Naive B cell (primary cell): ENCODE data around the gene MYO3B. TPM values are rescaled to one million over a fixed set of nuclear protein-coding genes. Genes with fewer than 3 reads are reported as not detected.
"Not testable (repeated sequence)": the region's sequence is repeated elsewhere in the genome, so short reads cannot be mapped to it uniquely, and the experiment has no call there.

Experiments used
- ATAC-seq, 2 donors: fragments of 150-1000 bp; cut with Tn5 transposase; 2 replicates each; pipeline ENCODE4 v1.10.0; 2021; ENCODE audit warnings: low read depth in 2 of 2, mild to moderate bottlenecking in 2 of 2, moderate library complexity in 2 of 2
- DNase-seq: peaks from one replicate; pipeline ENCODE4 v3.0.0; 2022
- H3K27ac Mint-ChIP-seq, 6 donors: one replicate each; pipeline ENCODE4 v1.8.0; 2020 to 2022; ENCODE audit warnings: mild to moderate bottlenecking in 6 of 6, mixed read lengths in 6 of 6, moderate library complexity in 5 of 6, inconsistent platforms in 2 of 6
- H3K27me3 Mint-ChIP-seq, 3 donors: one replicate each; pipeline ENCODE4 v1.8.0; 2021 to 2022; ENCODE audit warnings: mixed read lengths in 3 of 3, mild to moderate bottlenecking in 1 of 3
- H3K36me3 Mint-ChIP-seq, 2 donors: one replicate each; pipeline ENCODE4 v1.8.0; 2020 to 2022; ENCODE audit warnings: mixed read lengths in 2 of 2, inconsistent platforms in 1 of 2, mild to moderate bottlenecking in 1 of 2
- H3K4me1 Mint-ChIP-seq, 3 donors: one replicate each; pipeline ENCODE4 v1.8.0; 2020 to 2022; ENCODE audit warnings: mixed read lengths in 3 of 3, inconsistent platforms in 1 of 3, mild to moderate bottlenecking in 1 of 3, moderate library complexity in 1 of 3
- H3K4me3 Mint-ChIP-seq, 8 donors: one replicate each; pipeline ENCODE4 v1.8.0; 2020 to 2022; ENCODE audit warnings: mild to moderate bottlenecking in 8 of 8, mixed read lengths in 8 of 8, moderate library complexity in 8 of 8, inconsistent platforms in 2 of 8
- H3K9me3 Mint-ChIP-seq, 7 donors: one replicate each; pipeline ENCODE4 v1.8.0; 2020 to 2022; ENCODE audit warnings: mixed read lengths in 7 of 7, mild to moderate bottlenecking in 5 of 7, inconsistent platforms in 2 of 7, moderate library complexity in 1 of 7
- polyA plus RNA-seq, 6 donors: library from polyadenylated mRNA; unstranded; fragments of 300-500 nt; fragmentation: Illumina TruSeq; gene quantifications; one replicate each; pipeline ENCODE4 v1.2.3, GENCODE V29; 2021; ENCODE audit warnings: low read depth in 6 of 6

The MYO3B gene
- polyA plus RNA-seq, 6 donors from 2014 or later = not detected

DNA sequence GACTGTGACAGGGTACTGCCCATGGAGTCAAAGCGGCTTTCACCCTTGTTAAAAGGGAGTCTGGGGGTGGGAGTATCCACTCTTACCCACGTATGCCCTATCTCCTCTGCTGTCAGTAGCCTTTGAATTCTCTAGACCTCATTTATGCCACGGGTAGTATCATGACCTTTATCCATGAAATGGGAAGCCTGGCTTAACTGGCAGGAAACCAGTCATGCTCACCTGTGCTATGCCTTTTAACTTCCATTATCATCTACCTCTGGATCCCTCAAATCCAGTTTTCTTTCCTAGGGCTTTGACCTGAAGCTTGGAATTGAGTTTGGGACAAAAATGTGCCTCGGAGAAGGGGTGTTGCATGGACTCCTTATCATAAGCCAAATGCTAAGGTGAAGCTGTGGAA, 30.0 kb downstream of the MYO3B start:
- Mint-ChIP-seq H3K27me3 (peaks cover 0 to 14% (median 9%) of the 10 kb centered on the region in 3 donors), H3K27ac (no peak overlapping the region), H3K9me3 (peaks cover 4 to 28% (median 13%) of the 10 kb centered on the region in 7 donors), H3K36me3 (no peaks in the 10 kb centered on the region), H3K4me1 (peaks cover under 1 to 1% (median under 1%) of the 10 kb centered on the region in 3 donors), H3K4me3 (no peak overlapping the region)
- DNase-seq (no peak), ATAC-seq (no peak)

GRCh38 chr2:170208967-170209366, 31.0 kb downstream of the MYO3B start:
- Mint-ChIP-seq H3K4me3 (no peak overlapping the region), H3K4me1 (peaks cover 4 to 6% (median 5%) of the 10 kb centered on the region in 3 donors)
- no peak for DNase-seq

GRCh38 chr2:170212625-170213280, 34.8 kb downstream of the MYO3B start:
- H3K27ac Mint-ChIP-seq = no peak overlapping the region
- ATAC-seq = no peak
- peak overlapping the region in 1 of 8 donors; percentile 33 for H3K4me3 Mint-ChIP-seq

More at GRCh38 chr2:170208967-170209366, 31.0 kb downstream of the MYO3B start:
- Mint-ChIP-seq H3K9me3 (peaks cover 4 to 28% (median 13%) of the 10 kb centered on the region in 7 donors), H3K36me3 (no peaks in the 10 kb centered on the region), H3K27ac (no peak overlapping the region), H3K27me3 (peaks cover 0 to 18% (median 9%) of the 10 kb centered on the region in 3 donors)
- no peak for ATAC-seq

DNA sequence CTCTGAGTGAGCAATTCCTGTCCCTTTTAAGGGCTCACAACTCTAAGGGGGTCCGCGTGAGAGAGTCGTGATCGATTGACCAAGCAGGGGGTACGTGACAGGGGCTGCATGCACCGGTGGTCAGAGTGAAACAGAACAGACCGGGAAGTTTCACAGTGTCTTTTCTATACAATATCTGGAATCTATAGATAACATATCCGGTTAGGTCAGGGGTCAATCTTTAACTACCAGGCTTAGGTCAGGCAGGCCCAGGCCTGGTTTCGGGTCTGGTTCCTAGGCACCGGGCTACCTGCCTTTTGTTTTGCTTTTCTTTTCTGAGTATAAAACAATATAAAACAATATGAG, 35.3 kb downstream of the MYO3B start:
- Mint-ChIP-seq H3K4me3 (peak overlapping the region in 1 of 8 donors; percentile 33), H3K9me3 (peaks cover 3 to 19% (median 9%) of the 10 kb centered on the region in 7 donors)
- not testable (repeated sequence) for H3K27ac Mint-ChIP-seq, H3K27me3 Mint-ChIP-seq, H3K4me1 Mint-ChIP-seq, ATAC-seq, DNase-seq, H3K36me3 Mint-ChIP-seq

More at GRCh38 chr2:170212625-170213280, 34.8 kb downstream of the MYO3B start:
- H3K9me3 Mint-ChIP-seq = peaks cover 3 to 19% (median 11%) of the 10 kb centered on the region in 7 donors
- no peaks in the 10 kb centered on the region for H3K36me3 Mint-ChIP-seq
- peaks cover 4 to 6% (median 5%) of the 10 kb centered on the region in 3 donors for H3K4me1 Mint-ChIP-seq
- no peak for DNase-seq
- H3K27me3 Mint-ChIP-seq = peaks cover 0 to 5% (median 0%) of the 10 kb centered on the region in 3 donors

- no peak overlapping the region for H3K4me3 Mint-ChIP-seq
- H3K27ac Mint-ChIP-seq = no peak overlapping the region
- H3K27me3 Mint-ChIP-seq = peaks cover 0 to 5% (median 0%) of the 10 kb centered on the region in 3 donors
- H3K4me1 Mint-ChIP-seq = peaks cover 4 to 6% (median 5%) of the 10 kb centered on the region in 3 donors
- no peak for DNase-seq
- H3K9me3 Mint-ChIP-seq = peaks cover 3 to 19% (median 9%) of the 10 kb centered on the region in 7 donors
- no peak for ATAC-seq
- H3K36me3 Mint-ChIP-seq = no peaks in the 10 kb centered on the region
These were observed 35.7 kb downstream of the MYO3B start for GRCh38 chr2:170213651-170214050.

DNA sequence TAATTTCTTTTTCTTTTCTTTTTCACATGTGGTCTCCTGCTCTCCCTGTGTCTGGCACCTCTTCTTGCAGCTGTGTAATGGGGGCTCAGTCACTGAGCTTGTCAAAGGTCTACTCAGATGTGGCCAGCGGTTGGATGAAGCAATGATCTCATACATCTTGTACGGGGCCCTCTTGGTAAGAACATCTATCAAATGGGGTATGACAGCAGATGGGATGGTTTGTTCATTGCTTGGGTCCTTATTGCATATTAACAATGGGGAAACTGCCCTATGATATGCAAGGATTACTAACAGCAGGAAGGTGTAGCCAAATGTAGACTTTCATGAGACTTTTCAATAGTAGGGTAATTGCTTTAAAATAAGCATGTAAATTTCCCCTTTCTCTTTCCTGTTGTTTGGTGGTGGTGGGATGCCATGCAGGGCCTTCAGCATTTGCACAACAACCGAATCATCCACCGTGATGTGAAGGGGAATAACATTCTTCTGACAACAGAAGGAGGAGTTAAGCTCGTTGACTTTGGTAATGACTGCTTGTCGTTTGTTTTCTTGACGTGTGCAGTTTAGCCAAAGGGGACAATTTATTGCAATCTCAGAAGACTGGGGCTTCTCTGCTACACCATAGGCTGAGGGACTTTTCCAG, 36.5 kb downstream of the MYO3B start:
- Mint-ChIP-seq H3K4me1 (peaks cover 4 to 6% (median 5%) of the 10 kb centered on the region in 3 donors), H3K4me3 (no peak overlapping the region), H3K27me3 (peaks cover 0 to 5% (median 0%) of the 10 kb centered on the region in 3 donors), H3K9me3 (peaks cover 3 to 17% (median 9%) of the 10 kb centered on the region in 7 donors), H3K27ac (no peak overlapping the region), H3K36me3 (no peaks in the 10 kb centered on the region)
- ATAC-seq = no peak
- DNase-seq = no peak

GRCh38 chr2:170215021-170215420, 37.1 kb downstream of the MYO3B start:
- Mint-ChIP-seq H3K27me3 (peaks cover 0 to 5% (median 0%) of the 10 kb centered on the region in 3 donors), H3K27ac (no peak overlapping the region), H3K4me3 (no peak overlapping the region), H3K36me3 (no peaks in the 10 kb centered on the region), H3K9me3 (peaks cover 3 to 15% (median 9%) of the 10 kb centered on the region in 7 donors), H3K4me1 (peaks cover 4 to 6% (median 5%) of the 10 kb centered on the region in 3 donors)
- DNase-seq (no peak), ATAC-seq (no peak)

DNA sequence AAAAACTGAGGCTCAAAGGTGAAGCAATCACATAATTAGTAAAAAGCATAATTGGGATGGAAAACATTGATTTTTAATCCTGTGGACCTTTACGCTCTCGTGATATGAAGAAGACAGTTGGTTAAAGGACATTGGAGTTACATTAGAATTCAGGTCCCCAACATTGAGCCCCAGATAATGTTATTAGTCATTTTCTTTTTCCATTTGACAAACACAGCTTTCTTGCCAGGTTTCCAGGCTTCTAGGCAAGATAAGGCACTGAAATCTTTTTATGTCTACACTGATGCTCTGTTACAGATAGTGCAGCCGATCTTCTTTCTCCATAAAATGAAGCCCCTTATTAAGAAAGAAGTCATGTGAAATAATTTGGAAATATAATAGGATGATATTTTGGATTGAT, 38.5 kb downstream of the MYO3B start:
- Mint-ChIP-seq H3K27me3 (peaks cover 0 to 5% (median 0%) of the 10 kb centered on the region in 3 donors), H3K36me3 (no peaks in the 10 kb centered on the region), H3K4me3 (no peak overlapping the region), H3K9me3 (peaks cover 0 to 2% (median 0%) of the 10 kb centered on the region in 7 donors), H3K4me1 (peaks cover 4 to 6% (median 5%) of the 10 kb centered on the region in 3 donors), H3K27ac (no peak overlapping the region)
- no peak for ATAC-seq
- DNase-seq = no peak

DNA sequence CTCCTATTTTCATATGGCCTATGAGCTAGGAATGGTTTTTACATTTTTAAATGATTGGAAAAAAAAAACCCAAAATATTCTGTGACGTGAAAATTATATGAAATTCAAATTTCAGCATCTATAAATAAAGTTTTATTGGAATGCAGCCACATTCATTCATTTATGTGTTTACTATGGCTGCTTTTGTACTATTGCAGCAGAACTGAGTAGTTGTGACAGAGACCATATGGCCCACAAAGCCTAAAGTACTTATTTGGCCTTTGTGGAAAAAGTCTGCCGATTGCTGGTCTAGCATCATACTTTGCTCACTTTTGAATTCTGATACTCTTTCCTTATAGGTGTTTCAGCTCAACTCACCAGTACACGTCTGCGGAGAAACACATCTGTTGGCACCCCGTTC, 39.0 kb downstream of the MYO3B start:
- H3K27ac Mint-ChIP-seq = no peak overlapping the region
- no peak overlapping the region for H3K4me3 Mint-ChIP-seq
- DNase-seq (no peak), ATAC-seq (no peak)
- no peaks in the 10 kb centered on the region for H3K9me3 Mint-ChIP-seq
- peaks cover 4 to 6% (median 5%) of the 10 kb centered on the region in 3 donors for H3K4me1 Mint-ChIP-seq
- no peaks in the 10 kb centered on the region for H3K36me3 Mint-ChIP-seq
- peaks cover 0 to 5% (median 0%) of the 10 kb centered on the region in 3 donors for H3K27me3 Mint-ChIP-seq

- Mint-ChIP-seq H3K9me3 (no peaks in the 10 kb centered on the region), H3K4me1 (peaks cover 4 to 6% (median 4%) of the 10 kb centered on the region in 3 donors), H3K4me3 (no peak overlapping the region), H3K27me3 (peaks cover 0 to 5% (median 0%) of the 10 kb centered on the region in 3 donors), H3K27ac (no peak overlapping the region), H3K36me3 (no peaks in the 10 kb centered on the region)
- ATAC-seq = no peak
- no peak for DNase-seq
These were observed 39.9 kb downstream of the MYO3B start for GRCh38 chr2:170217778-170218251.

DNA sequence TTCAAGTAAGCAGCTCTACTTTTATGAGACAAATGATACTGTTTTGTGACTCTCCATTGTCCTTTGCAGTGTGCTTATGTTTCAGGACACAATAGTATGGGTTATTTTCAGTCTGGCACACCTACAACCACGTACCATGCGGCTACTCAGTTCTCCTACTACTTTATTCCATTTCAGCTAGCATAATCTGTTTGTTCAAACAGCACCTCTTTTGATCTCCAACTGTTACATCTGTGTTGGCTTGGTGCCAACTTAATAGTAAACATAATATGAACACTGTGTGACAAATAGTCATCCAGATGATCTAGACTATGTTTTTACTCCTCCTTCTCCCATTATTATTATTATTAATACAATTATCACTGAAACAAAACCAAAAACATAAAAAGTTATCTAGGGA, 40.5 kb downstream of the MYO3B start:
- Mint-ChIP-seq H3K27ac (no peak overlapping the region), H3K36me3 (no peaks in the 10 kb centered on the region), H3K27me3 (no peaks in the 10 kb centered on the region), H3K4me3 (no peak overlapping the region), H3K4me1 (no peaks in the 10 kb centered on the region), H3K9me3 (no peaks in the 10 kb centered on the region)
- DNase-seq = no peak
- no peak for ATAC-seq

DNA sequence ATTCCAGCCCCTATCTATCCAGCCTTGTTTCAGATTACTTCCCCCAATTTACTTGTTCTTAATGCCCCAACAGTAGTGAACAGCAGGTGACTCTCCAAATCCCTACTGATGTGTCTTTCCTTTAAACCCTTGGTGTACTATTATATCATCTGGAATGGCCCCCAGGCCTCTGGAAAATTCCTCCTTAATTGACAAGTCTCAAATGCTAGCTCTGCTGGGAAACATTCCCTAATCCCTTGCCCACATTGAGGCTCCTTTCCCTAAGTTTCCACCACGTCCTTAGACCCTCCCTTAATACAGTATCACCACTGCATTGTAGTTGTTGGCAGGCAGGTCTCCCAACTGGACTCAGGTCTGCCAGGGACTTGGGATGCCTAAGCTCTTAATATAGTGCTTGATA, 41.0 kb downstream of the MYO3B start:
- Mint-ChIP-seq H3K4me1 (no peaks in the 10 kb centered on the region), H3K36me3 (no peaks in the 10 kb centered on the region), H3K9me3 (no peaks in the 10 kb centered on the region), H3K4me3 (no peak overlapping the region), H3K27ac (no peak overlapping the region), H3K27me3 (no peaks in the 10 kb centered on the region)
- ATAC-seq (no peak), DNase-seq (no peak)

GRCh38 chr2:170221317-170222288, 43.7 kb downstream of the MYO3B start:
- DNase-seq = no peak
- Mint-ChIP-seq H3K9me3 (no peaks in the 10 kb centered on the region), H3K27me3 (peaks cover 0 to 3% (median 0%) of the 10 kb centered on the region in 3 donors), H3K36me3 (no peaks in the 10 kb centered on the region), H3K4me3 (no peak overlapping the region), H3K27ac (peak overlapping the region in 1 of 6 donors; percentile 52), H3K4me1 (no peaks in the 10 kb centered on the region)
- no peak for ATAC-seq
